Renal cortex interstitium (tissue), 15 donors: ENCODE measurements around the gene CKAP4. TPM values are rescaled to one million over a fixed set of nuclear protein-coding genes. Genes with fewer than 3 reads are reported as not detected.
"Not testable (repeated sequence)": the region's sequence is repeated elsewhere in the genome, so short reads cannot be mapped to it uniquely, and the experiment has no call there.

Experiments
- DNase-seq, 11 donors: peaks; one replicate each; pipeline ENCODE4 v3.0.0-alpha.2; 2013; ENCODE audit warnings: low read depth in 9 of 11, low spot score in 4 of 11; ENCODE audit errors: extremely low read depth in 1 of 11
- long read RNA-seq, 16 experiments: transcript quantifications; one replicate each; lab custom pipeline, GENCODE V29; 2026
- polyA plus RNA-seq, 3 donors: library from polyadenylated mRNA; unstranded; fragments of 120-200 nt; gene quantifications; one replicate each; pipeline ENCODE4 v1.2.1, GENCODE V29; 2013; ENCODE audit not compliant: insufficient read length in 3 of 3

Gene CKAP4
- 100 to 1,000 TPM; 108 to 128 (median 109) TPM for polyA plus RNA-seq
- long read RNA-seq, donor 1, transcript CKAP4-201 (2 exons, 3,093 nt) = major isoform, 29 of 29 reads
- long read RNA-seq, donor 1, partial matches to known transcripts = 0 of 29 reads
- long read RNA-seq, donor 1, other reads (novel, unspliced or antisense) = 0 of 29 reads
- long read RNA-seq, donor 2, transcript CKAP4-201 (2 exons, 3,093 nt) = major isoform, 31 of 31 reads
- long read RNA-seq, donor 2, partial matches to known transcripts = 0 of 31 reads
- long read RNA-seq, donor 2, other reads (novel, unspliced or antisense) = 0 of 31 reads
- long read RNA-seq, donor 3, transcript CKAP4-201 (2 exons, 3,093 nt) = major isoform, 61 of 61 reads
- long read RNA-seq, donor 3, partial matches to known transcripts = 0 of 61 reads
- long read RNA-seq, donor 3, other reads (novel, unspliced or antisense) = 0 of 61 reads
- long read RNA-seq, donor 4, transcript CKAP4-201 (2 exons, 3,093 nt) = major isoform, 30 of 36 reads
- long read RNA-seq, donor 4, partial matches to known transcripts = 6 of 36 reads
- long read RNA-seq, donor 4, other reads (novel, unspliced or antisense) = 0 of 36 reads
- long read RNA-seq, donor 5 = 0 reads
- long read RNA-seq, donor 6, transcript CKAP4-201 (2 exons, 3,093 nt) = major isoform, 40 of 57 reads
- long read RNA-seq, donor 6, partial matches to known transcripts = 17 of 57 reads
- long read RNA-seq, donor 6, other reads (novel, unspliced or antisense) = 0 of 57 reads
- long read RNA-seq, donor 7, transcript CKAP4-201 (2 exons, 3,093 nt) = major isoform, 36 of 36 reads
- long read RNA-seq, donor 7, partial matches to known transcripts = 0 of 36 reads
- long read RNA-seq, donor 7, other reads (novel, unspliced or antisense) = 0 of 36 reads
- long read RNA-seq, donor 8, transcript CKAP4-201 (2 exons, 3,093 nt) = major isoform, 49 of 61 reads
- long read RNA-seq, donor 8, partial matches to known transcripts = 12 of 61 reads
- long read RNA-seq, donor 8, other reads (novel, unspliced or antisense) = 0 of 61 reads
- long read RNA-seq, donor 9, transcript CKAP4-201 (2 exons, 3,093 nt) = major isoform, 41 of 41 reads
- long read RNA-seq, donor 9, partial matches to known transcripts = 0 of 41 reads
- long read RNA-seq, donor 9, other reads (novel, unspliced or antisense) = 0 of 41 reads
- long read RNA-seq, donor 10, transcript CKAP4-201 (2 exons, 3,093 nt) = major isoform, 46 of 46 reads
- long read RNA-seq, donor 10, partial matches to known transcripts = 0 of 46 reads
- long read RNA-seq, donor 10, other reads (novel, unspliced or antisense) = 0 of 46 reads
- long read RNA-seq, donor 11, transcript CKAP4-201 (2 exons, 3,093 nt) = major isoform, 33 of 48 reads
- long read RNA-seq, donor 11, partial matches to known transcripts = 15 of 48 reads
- long read RNA-seq, donor 11, other reads (novel, unspliced or antisense) = 0 of 48 reads
- long read RNA-seq, donor 12, transcript CKAP4-201 (2 exons, 3,093 nt) = major isoform, 11 of 11 reads
- long read RNA-seq, donor 12, partial matches to known transcripts = 0 of 11 reads
- long read RNA-seq, donor 12, other reads (novel, unspliced or antisense) = 0 of 11 reads
- long read RNA-seq, donor 13 = 0 reads
- long read RNA-seq, donor 14, transcript CKAP4-201 (2 exons, 3,093 nt) = major isoform, 40 of 40 reads
- long read RNA-seq, donor 14, partial matches to known transcripts = 0 of 40 reads
- long read RNA-seq, donor 14, other reads (novel, unspliced or antisense) = 0 of 40 reads
- long read RNA-seq, donor 15, transcript CKAP4-201 (2 exons, 3,093 nt) = major isoform, 23 of 23 reads
- long read RNA-seq, donor 15, partial matches to known transcripts = 0 of 23 reads
- long read RNA-seq, donor 15, other reads (novel, unspliced or antisense) = 0 of 23 reads
- long read RNA-seq, donor 16, transcript CKAP4-201 (2 exons, 3,093 nt) = major isoform, 103 of 111 reads
- long read RNA-seq, donor 16, partial matches to known transcripts = 8 of 111 reads
- long read RNA-seq, donor 16, other reads (novel, unspliced or antisense) = 0 of 111 reads

DNA sequence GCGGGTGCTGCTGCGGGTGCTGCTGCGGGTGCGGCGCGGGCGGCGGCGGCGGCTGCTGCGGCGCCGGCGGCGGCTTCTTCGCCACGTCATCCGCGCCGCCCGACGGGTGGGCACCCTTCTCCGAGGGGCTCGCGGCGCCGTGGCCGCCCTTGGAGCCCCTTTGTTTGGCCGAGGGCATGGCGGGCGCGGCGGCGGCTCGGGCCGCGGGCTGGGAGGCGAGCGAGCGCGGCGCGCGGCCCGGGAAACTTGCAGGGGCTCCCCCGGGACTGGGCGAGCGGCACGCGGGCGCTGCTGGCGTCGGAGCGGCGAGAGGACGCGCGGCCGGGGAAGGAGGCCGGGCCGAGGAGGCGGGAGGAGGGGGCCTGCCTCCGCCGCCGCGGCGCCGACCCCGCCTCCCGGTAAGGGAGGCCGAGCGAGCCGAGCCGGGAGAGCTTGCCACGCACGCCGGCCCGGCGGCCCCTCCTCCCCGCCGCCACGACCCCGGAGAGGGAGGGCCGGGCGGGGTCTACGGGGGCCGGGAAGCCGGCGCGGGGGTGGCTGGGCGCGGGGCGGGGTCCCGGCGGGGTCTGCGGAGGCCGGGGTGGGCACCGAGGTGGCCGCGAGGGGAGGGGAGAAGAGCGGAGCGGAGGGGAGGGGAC lies at the start of gene CKAP4:
TSS of gene CKAP4 (minus strand) at position 347 of the 638 bp plus-strand sequence. CDS start at position 178, 169 bp downstream.
- peak in 9 of 11 donors; percentile 55 to 82 (median 80) for DNase-seq

- no peak for DNase-seq
Observed at GRCh38 chr12:106297075-106297474, 49.3 kb upstream of the CKAP4 start.

DNA sequence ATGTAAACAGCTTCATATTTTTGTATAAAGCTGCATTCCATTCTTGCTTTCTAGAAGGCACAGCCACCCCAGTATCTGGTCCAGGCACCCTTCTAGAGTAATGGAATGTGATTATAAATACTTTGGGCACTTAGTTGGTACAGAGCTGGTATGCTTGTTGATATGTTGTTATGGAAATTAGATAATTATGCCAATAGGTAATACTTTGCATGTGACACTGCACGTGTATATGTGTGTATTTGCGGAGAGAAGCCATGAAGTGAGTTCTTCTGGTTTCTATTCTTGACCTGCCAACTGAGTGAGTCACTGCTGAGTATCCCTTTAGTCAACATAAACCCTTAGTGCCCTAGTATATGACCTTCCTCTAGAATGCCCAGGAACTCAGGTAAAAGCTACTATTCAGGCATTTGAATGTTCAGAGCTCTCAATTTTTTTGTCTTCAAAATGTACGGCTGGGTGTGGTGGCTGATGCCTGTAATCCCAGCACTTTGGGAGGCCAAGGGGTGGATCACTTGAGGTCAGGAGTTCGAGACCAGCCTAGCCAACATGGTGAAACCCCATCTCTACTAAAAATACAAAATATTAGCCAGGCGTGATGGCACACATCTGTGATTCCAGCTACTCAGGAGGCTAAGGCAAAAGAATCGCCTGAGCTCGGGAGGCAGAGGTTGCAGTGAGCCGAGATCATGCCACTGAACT lies 48.5 kb upstream of the CKAP4 start:
- DNase-seq = no peak

- no peak for DNase-seq
Observed at GRCh38 chr12:106292339-106292738, 44.5 kb upstream of the CKAP4 start.

DNA sequence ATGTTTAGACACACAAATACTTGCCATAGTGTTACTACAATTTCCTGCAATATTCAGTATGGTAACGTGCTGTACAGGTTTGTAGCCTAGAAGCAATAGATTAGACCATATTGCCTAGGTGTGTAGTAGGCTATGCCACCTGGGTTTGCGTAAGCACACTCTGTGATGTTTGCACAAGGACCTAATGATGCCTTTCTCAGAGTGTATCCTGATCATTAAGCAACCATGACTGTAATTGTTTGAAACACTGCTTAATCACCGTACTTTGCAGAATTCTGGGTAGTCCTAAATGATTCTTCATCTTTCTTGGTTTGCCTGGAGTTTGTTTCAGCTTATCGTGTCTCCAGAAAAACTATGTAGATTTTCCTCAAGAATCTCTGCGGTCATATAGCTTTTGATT lies 43.5 kb upstream of the CKAP4 start:
- DNase-seq = no peak

DNA sequence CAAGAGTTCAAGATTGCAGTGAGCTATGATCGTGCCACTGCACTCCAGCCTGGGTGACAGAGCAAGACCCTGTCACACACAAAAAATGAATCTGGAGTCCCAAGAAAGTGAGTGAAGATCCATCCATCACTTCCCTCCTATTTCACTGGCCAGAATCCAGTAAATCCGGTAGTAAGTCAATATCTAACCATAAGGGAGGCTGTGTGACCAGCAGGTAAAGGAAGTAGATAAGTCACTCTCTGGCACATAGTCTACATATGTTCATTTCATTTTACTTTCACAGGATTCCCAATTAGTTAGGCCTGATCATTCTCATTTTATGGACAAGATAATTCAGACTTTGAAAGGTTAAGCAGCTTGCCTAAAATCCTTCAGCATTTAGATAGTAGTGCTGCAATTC lies 42.8 kb upstream of the CKAP4 start:
- no peak for DNase-seq

- no peak for DNase-seq
Observed at GRCh38 chr12:106289196-106289681, 41.4 kb upstream of the CKAP4 start.

DNA sequence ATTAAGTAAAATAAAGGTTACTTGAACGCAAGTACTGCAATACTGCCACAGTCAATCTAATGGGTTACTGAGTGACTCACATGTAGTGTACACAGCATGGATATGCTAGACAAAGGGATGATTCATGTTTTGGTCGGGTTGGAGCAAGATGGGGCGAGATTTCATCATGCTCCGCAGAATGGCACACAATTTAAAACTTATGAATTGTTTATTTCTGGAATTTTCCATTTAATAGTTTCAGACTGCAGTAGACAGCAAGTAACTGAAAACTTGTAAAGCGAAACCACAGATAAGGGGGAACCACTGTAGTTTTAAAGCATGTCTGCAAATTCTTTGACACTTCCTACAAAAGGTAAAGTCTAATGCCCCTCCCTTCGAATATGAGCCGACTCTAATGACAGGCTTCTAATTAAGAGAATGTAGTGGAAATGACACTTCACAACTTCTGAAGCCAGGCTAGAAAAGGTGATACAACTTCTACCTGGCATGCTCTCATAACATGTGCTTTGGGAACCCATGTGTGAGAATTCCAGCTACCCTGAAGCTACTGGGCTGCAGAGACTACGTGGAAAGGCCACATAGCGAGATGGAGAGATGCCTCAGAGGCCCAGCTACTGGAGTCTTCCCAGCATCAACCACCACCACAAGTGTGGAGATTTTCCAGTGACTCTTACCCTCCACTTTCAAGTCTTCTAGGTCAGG lies 40.8 kb upstream of the CKAP4 start:
- no peak for DNase-seq

- DNase-seq = no peak
Observed at GRCh38 chr12:106288101-106288493, 40.3 kb upstream of the CKAP4 start.

DNA sequence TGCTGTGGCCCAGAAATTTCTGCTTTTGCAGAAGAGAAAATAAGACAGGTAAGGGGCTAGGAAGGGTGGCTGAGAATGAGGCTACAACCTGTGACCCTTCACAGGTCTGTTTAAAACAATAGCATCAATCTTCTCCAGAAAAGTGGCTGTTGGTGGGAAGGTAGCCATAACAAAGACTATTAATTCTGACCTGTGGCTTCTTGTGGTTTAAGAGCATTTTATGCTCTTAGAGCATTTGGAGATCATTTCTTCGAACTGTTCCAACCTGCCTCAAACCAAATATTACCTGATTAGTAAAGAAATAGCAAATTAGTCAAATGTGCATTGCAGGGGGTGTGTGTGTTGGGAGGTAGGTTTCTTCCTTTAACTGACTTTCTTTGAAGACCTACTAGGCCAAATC lies 39.5 kb upstream of the CKAP4 start:
- DNase-seq = no peak

DNA sequence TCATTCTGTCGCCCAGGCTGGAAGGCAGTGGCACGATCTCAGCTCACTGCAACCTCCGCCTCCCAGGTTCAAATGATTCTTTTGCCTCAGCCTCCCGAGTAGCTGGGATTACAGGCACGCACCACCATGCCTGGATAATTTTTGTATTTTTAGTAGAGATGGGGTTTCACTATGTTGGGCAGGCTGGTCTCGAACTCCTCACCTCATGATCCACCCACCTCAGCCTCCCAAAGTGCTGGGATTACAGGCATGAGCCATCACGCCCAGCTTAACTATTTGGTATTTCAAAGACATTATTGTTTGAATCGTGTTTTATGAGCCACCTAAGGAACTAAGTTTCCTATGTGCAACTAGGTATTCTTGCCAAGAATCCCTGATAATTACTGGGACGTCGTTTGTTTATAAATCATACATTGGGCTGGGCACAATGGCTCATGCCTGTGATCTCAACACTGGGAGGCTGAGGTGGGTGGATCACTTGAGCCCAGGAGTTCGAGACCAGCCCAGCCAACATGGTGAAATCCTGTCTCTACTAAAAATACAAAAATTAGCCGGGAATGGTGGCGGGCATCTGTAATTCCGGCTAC lies 38.8 kb upstream of the CKAP4 start:
- not testable (repeated sequence) for DNase-seq

GRCh38 chr12:106285982-106286381 lies 38.2 kb upstream of the CKAP4 start:
- no peak for DNase-seq

GRCh38 chr12:106284358-106285105 lies 36.7 kb upstream of the CKAP4 start:
- no peak for DNase-seq

GRCh38 chr12:106282457-106283097 lies 34.8 kb upstream of the CKAP4 start:
- no peak for DNase-seq
